DMS 273 (cell line): ENCODE measurements around the gene TDRD12.
"Not testable (repeated sequence)": the region's sequence is repeated elsewhere in the genome, so short reads cannot be mapped to it uniquely, and the experiment has no call there.

Experiments used
- DNase-seq: peaks from one replicate; lab custom pipeline; 2025; ENCODE audit not compliant: unreplicated experiment; lab: John Stamatoyannopoulos, UW

TDRD12 gene

GRCh38 chr19:32746631-32747196 is 27.1 kb downstream of the TDRD12 start:
- DNase-seq = not testable (repeated sequence)

DNA sequence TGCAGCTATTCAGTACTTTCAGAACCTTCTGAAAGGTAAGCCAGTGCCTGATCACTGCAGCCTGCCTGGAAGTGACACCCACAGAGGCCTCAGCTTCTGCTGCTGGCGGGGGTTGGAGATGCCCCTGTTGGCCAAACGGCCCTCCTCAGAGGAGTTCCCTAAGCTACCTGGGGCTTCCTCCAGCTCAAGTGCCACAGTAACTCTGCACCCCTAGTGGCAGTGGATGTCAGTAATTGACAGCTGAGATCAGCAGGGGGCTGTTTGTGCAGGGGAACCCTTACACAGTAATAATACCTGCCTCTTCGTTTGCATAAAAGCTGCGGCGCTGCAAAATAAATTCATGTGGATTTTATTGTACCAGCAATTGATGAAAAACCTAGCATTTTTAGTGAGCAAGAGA is 28.9 kb downstream of the TDRD12 start:
- peak; percentile 52 for DNase-seq

GRCh38 chr19:32748948-32749347 is 29.4 kb downstream of the TDRD12 start:
- no peak for DNase-seq

DNA sequence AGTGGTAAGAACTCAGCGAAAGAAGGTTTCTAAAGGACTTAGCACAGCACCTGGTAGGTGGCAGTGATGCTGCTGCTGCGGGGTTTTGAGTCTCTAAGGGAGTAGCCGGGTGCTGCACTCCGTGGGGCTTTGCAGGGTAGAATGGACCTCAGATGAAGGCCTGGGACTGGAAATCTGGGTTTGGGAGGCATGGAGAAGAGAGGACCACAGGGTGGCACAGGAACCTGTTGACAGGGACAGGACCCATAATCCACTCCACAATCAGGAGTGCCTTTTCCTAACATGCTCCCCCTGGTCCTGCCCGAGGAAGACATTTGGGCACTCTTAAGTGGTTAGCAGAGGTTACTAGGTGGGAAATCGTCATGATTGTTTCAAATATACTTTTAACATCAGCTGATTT is 29.8 kb downstream of the TDRD12 start:
- DNase-seq = no peak

DNA sequence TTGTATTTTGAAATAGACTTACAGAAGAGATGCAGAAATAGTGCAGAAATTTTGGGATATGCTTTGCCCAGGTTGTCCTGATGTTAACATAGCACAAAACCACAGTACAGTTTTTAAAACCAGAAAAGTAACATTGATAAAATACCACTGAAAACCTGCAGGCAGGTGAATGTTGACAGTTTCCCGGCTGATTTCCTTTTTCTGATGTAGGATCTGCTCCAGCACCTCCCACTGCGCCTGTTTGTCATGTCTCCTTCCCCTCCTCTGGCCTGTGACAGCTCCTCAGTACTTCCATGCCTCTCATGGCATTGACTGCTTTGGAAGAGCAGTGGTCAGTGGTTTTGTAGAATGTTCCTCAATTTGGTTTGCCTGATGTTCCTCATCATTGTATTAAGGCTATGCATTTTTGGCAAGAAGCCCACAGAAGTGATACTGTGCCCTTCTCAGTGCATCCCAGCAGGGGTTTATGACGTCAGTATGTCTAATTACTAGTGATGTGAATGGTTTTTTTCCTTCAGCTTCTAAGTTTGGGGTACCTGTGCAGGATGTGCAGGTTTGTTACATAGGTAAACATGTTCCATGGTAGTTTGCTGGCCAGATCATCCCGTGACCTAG is 31.0 kb downstream of the TDRD12 start:
- DNase-seq = peak; percentile 30

GRCh38 chr19:32751066-32751465 is 31.5 kb downstream of the TDRD12 start:
- no peak for DNase-seq

DNA sequence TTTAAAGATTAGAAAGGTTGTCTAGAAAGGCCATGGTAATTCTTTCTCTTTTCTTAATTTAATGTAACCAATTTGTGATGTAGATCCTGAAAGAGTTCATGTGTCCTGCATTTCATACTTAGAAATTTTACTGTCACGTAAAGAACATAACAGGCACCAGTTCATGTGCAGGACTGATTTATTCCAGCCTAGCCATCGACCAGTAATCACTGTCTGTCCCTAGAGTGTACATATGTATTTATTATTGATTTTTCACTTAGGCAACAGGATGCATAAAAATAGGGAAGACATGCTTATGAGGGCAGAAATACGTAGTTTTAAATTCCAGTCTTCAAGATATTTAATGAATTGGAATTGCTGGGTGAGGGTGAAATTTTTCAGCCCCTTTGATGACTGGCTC is 37.6 kb downstream of the TDRD12 start:
- no peak for DNase-seq

DNA sequence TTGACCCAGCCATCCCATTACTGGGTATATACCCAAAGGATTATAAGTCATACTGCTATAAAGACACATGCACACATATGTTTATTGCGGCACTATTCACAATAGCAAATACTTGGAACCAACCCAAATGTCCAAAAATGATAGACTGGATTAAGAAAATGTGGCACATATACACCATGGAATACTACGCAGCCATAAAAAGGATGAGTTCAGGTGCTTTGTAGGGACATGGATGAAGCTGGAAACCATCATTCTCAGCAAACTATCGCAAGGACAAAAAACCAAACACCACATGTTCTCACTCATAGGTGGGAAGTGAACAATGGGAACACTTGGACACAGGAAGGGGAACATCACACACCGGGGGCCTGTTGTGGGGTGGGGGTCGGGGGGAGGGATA is 45.8 kb downstream of the TDRD12 start:
- DNase-seq = not testable (repeated sequence)

DNA sequence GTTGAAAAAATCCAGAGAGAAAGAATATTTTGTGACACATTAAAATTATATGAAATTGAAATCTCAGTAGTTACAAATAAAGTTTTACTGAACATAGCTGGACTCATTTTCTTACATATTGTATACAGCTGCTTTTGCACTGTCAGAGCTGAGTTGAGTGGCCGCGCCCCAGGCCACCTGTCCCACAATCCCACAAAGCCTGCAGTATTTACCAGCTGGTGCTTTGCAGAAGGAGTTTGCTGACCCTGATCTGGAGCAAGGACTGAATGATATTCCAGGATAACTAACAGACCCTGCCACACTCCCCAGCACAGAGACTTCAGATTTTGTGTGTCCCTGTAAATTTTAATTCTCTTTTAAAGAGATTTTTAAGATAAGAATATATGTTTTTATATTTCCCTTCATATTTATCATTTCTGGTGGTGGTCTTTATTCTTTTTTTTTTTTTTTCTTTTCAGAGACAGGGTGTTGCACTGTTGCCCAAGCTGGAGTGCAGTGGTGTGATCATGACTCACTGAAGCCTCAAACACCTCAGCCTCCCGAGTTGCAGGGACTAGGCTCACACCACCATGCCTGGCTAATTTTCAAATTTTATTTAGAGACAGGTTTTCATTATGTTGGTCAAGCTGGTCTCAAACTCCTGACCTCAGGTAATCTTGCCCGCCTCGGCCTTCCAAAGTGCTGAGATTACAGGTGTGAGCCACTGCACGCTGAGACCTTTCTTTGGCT is 48.5 kb downstream of the TDRD12 start:
- DNase-seq = peak; percentile 57

DNA sequence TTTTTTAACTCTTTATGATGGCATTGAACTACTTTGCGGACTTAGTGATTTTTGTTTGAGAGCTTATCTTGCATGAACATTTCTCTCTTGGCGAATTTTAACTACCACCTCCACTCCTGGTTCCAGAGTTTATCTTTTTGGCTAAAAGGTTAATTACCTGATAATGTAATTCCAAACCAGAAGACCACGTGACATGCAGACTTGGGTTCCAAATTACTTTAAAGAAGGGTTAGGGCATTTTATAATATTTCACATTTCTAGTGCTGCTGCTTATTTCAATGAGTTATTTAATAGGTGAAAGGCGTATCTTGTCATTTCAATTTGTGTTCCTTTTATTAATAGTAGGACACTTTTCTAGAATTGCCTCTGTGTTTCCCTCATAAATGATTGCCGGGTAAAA is 52.0 kb downstream of the TDRD12 start:
- no peak for DNase-seq

- peak; percentile 28 for DNase-seq
Observed at GRCh38 chr19:32773126-32773525, 53.6 kb downstream of the TDRD12 start.

- no peak for DNase-seq
Observed at GRCh38 chr19:32779082-32779481, 59.5 kb downstream of the TDRD12 start.

- no peak for DNase-seq
Observed at GRCh38 chr19:32781280-32781679, 61.7 kb downstream of the TDRD12 start.

- DNase-seq = not testable (repeated sequence)
Observed at GRCh38 chr19:32782089-32782488, 62.5 kb downstream of the TDRD12 start.

DNA sequence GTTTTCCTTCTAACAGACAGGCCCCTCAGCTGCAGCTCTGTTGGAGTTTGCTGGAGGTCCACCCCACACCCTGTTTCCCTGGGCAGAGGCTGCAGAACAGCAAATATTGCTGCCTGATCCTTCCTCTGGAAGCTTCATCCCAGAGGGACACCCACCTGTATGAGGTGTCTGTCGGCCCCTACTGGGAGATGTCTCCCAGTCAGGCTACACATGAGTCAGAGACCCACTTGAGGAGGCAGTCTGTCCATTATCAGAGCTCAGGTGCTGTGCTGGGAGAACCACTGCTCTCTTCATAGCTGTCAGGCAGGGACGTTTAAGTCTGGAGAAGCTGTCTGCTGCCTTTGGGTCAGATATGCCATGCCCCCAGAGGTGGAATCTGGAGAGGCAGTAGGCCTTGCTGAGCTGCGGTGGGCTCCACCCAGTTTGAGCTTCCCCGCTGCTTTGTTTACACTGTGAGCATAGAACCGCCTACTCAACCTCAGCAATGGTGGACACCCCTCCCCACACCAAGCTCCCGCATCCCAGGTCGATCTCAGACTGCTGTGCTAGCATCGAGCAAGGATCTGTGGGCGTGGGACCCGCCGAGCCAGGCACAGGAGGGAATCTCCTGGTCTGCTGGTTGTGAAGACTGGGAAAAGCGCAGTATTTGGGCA is 67.7 kb downstream of the TDRD12 start:
- DNase-seq = not testable (repeated sequence)

DNA sequence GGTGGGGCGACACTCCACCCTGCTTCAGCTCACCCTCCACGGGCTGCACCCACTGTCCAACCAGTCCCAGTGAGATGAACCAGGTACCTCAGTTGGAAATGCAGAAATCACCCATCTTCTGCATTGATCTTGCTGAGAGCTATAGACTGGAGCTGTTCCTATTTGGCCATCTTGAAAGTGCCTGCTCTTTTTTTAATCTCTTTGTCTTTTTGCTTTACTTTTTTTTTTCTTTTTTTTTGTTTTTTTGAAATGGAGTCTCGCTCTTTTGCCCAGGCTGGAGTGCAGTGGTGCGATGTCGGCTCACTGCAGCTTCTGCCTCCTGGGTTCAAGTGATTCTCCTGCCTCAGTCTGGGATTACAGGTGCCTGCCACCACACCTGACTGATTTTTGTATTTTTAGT is 68.3 kb downstream of the TDRD12 start:
- DNase-seq = not testable (repeated sequence)

GRCh38 chr19:32789429-32789828 is 69.9 kb downstream of the TDRD12 start:
- DNase-seq = no peak

DNA sequence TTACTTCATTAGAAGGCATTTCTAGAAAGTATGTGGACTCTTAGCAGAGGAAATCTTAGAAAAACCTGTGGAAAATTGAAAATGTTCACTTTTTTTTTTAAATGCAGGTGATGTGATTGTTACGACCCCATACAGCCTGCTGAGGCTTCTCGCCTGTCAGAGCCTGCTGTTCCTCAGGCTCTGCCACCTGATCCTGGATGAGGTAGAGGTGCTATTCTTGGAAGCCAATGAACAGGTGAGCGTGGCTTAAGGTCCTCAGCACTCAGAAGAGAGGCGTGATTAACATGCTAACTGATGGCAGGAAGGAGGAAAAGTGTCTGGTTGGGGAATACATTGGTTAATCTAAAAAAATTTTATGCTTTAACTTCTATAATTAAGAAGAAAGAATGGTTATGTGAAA is 78.6 kb downstream of the TDRD12 start:
- DNase-seq = no peak

- no peak for DNase-seq
Observed at GRCh38 chr19:32800191-32800590, 80.6 kb downstream of the TDRD12 start.

DNA sequence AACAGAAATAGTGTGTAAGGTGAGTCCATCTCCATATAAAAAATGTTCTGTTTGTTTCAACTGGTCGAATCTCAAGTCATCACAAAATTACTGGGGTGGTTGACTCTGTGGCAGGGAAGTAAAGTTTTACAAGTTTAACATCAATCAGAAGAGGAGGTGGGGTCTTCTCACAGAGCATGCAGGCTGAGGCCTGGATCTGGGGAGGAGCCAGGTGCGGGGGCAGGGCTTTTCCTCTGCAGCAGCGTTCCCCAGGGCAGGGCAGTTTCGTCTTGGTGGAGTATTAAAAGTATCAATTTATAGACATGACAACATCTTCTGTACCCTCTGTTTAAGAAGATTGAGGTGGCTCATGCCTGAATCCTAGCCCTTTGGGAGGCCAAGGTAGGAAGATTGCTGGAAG is 81.2 kb downstream of the TDRD12 start:
- no peak for DNase-seq

DNA sequence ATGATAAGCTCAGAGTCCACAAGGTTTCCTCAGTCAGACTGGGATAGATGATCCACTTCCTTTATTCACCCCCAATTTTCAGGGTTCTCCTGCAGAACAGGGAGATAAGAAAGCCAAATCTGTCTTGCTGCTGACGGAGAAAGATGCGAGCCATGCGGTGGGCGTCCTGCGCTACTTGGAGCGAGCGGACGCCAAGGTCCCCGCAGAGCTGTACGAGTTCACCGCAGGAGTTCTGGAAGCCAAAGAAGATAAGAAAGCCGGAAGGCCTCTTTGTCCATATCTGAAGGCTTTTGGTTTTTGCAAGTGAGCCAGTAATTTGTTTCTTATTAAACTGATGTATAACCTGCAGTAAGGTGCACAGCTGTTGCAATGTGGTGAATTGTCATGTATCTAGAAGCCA is 83.3 kb downstream of the TDRD12 start:
- no peak for DNase-seq

DNA sequence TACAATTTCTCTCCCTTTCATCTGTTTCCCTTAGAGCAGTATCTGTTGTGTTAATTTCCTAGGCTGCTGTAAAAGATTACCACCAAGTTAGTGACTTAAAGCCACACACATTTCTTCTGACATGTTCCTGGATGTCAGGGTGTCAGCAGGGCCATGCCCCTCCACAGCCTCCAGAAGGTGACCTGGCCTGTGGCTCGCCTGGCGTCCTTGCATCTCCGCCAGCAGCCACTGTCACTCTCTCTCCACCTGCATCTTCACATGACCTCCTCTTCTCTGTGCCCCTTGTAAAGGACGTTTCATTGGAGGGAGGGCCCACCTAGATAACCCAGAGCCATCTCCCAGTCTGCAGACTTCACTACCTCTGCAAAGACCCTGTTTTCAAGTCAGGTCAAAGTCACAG is 88.7 kb downstream of the TDRD12 start:
- DNase-seq = no peak
